MCF 10A (cell line): Measurements from ENCODE around the gene TMEM204. TPM values are rescaled to one million over a fixed set of nuclear protein-coding genes. Genes with fewer than 3 reads are reported as not detected.

Experiments
- BruUV-seq: library from RNA; stranded (reverse); fragments of 400-500 nt; replicated peaks from 2 replicates; lab custom pipeline; 2021; lab: Mats Ljungman, UMichigan
- CTCF ChIA-PET: fragments of 300-600 bp; sonication (Branson Sonifier 250); formaldehyde crosslinking; extraction: SDS; loops from one replicate; lab custom pipeline; 2021; ENCODE audit warnings: antibody characterized with exemption, inconsistent platforms; lab: Yijun Ruan, JAX
- POLR2A ChIA-PET: fragments of 300-600, 350-650 bp; sonication (Branson Sonifier 250); formaldehyde crosslinking; extraction: SDS; loops from one replicate; lab custom pipeline; 2020; ENCODE audit warnings: antibody characterized with exemption, inconsistent platforms; lab: Yijun Ruan, JAX
- DNase-seq: peaks from one replicate; pipeline ENCODE4 v3.0.0-alpha.2; 2018; ENCODE audit not compliant: unreplicated experiment
- H3K27ac Mint-ChIP-seq: one replicate; pipeline ENCODE4 v1.8.0; 2022; ENCODE audit warnings: mild to moderate bottlenecking, low read depth, mixed read lengths; ENCODE audit not compliant: unreplicated experiment
- H3K27me3 Mint-ChIP-seq: one replicate; pipeline ENCODE4 v1.8.0; 2022; ENCODE audit warnings: mixed read lengths; ENCODE audit not compliant: insufficient read depth, unreplicated experiment
- H3K36me3 Mint-ChIP-seq: one replicate; pipeline ENCODE4 v1.8.0; 2022; ENCODE audit warnings: mild to moderate bottlenecking, moderate library complexity, mixed read lengths; ENCODE audit not compliant: insufficient read depth, unreplicated experiment
- H3K4me1 Mint-ChIP-seq: one replicate; pipeline ENCODE4 v1.8.0; 2022; ENCODE audit warnings: mixed read lengths; ENCODE audit not compliant: insufficient read depth, unreplicated experiment
- H3K4me3 Mint-ChIP-seq: one replicate; pipeline ENCODE4 v1.8.0; 2022; ENCODE audit warnings: mild to moderate bottlenecking, moderate library complexity, mixed read lengths; ENCODE audit not compliant: unreplicated experiment
- H3K9me3 Mint-ChIP-seq: one replicate; pipeline ENCODE4 v1.8.0; 2022; ENCODE audit warnings: mixed read lengths; ENCODE audit not compliant: unreplicated experiment
- CTCF ChIP-seq: fragments of 200-600 bp; IDR thresholded peaks from one replicate; pipeline ENCODE4 v1.8.0; 2022; ENCODE audit warnings: antibody characterized with exemption, mild to moderate bottlenecking; ENCODE audit not compliant: unreplicated experiment
- intact Hi-C: fragments of 100-400 bp; cut with micrococcal nuclease; formaldehyde crosslinking; loops from 2 replicates; pipeline ENCODE4 v1.14.1; 2022
- total RNA-seq: library from RNA; stranded (reverse); gene quantifications from 2 replicates; pipeline ENCODE4 v1.2.3, GENCODE V29; 2022

The TMEM204 gene
- total RNA-seq, 1 experiment from 2014 or later, result not detected

GRCh38 chr16:1552129-1552528 lies 18.7 kb downstream of the TMEM204 start:
- Mint-ChIP-seq H3K9me3 (no peaks in the 10 kb centered on the region), H3K4me3 (no peak overlapping the region), H3K36me3 (peaks cover 39% of the 10 kb centered on the region), H3K27ac (no peak overlapping the region), H3K27me3 (no peaks in the 10 kb centered on the region), H3K4me1 (no peaks in the 10 kb centered on the region)
- no peak for TF ChIP-seq CTCF
- CTCF ChIA-PET, result no interaction called here
- intact Hi-C loops, result no loop called here
- no peak for DNase-seq
- no TSS peak for BruUV-seq
- POLR2A ChIA-PET, result no interaction called here

GRCh38 chr16:1553946-1554825 lies 20.7 kb downstream of the TMEM204 start:
- H3K9me3 Mint-ChIP-seq, result no peaks in the 10 kb centered on the region
- no peak for DNase-seq
- no peaks in the 10 kb centered on the region for H3K27me3 Mint-ChIP-seq
- no peak overlapping the region for H3K27ac Mint-ChIP-seq
- ChIA-PET POLR2A (no interaction called here), CTCF (no interaction called here)
- no TSS peak for BruUV-seq
- H3K4me1 Mint-ChIP-seq, result no peaks in the 10 kb centered on the region
- intact Hi-C loops, result no loop called here
- H3K36me3 Mint-ChIP-seq, result peaks cover 52% of the 10 kb centered on the region
- H3K4me3 Mint-ChIP-seq, result no peak overlapping the region
- TF ChIP-seq CTCF, result no peak

GRCh38 chr16:1554826-1555445 lies 21.5 kb downstream of the TMEM204 start:
- Mint-ChIP-seq H3K4me1 (no peaks in the 10 kb centered on the region), H3K9me3 (no peaks in the 10 kb centered on the region), H3K36me3 (peaks cover 52% of the 10 kb centered on the region), H3K27me3 (no peaks in the 10 kb centered on the region), H3K27ac (no peak overlapping the region), H3K4me3 (no peak overlapping the region)
- DNase-seq, result no peak
- ChIA-PET POLR2A (no interaction called here), CTCF (no interaction called here)
- BruUV-seq, result no TSS peak
- intact Hi-C loops, result no loop called here
- no peak for TF ChIP-seq CTCF

GRCh38 chr16:1556254-1556653 lies 22.8 kb downstream of the TMEM204 start:
- peaks cover 57% of the 10 kb centered on the region for H3K36me3 Mint-ChIP-seq
- H3K4me1 Mint-ChIP-seq, result no peaks in the 10 kb centered on the region
- no peaks in the 10 kb centered on the region for H3K9me3 Mint-ChIP-seq
- intact Hi-C loops, result no loop called here
- no peaks in the 10 kb centered on the region for H3K27me3 Mint-ChIP-seq
- no peak for DNase-seq
- CTCF ChIA-PET, result no interaction called here
- POLR2A ChIA-PET, result no interaction called here
- no peak for TF ChIP-seq CTCF
- no peak overlapping the region for H3K27ac Mint-ChIP-seq
- no peak overlapping the region for H3K4me3 Mint-ChIP-seq
- no TSS peak for BruUV-seq
